ENCODE data around the gene SYT1. TPM values are rescaled to one million over a fixed set of nuclear protein-coding genes. Genes with fewer than 3 reads are reported as not detected.

The SYT1 gene
- total RNA-seq, 2 donors from 2014 or later = 6.1 to 11.5 TPM

GRCh38 chr12:79127271-79127751 is 262.7 kb downstream of the SYT1 start:
- no peak overlapping the region for H3K27ac ChIP-seq
- H3K9me3 ChIP-seq = no peaks in the 10 kb centered on the region
- intact Hi-C loops (cut with DNase I) = no loop called here
- WGBS = 25% methylated on average over 3 of the region's 3 CpGs
- no peak overlapping the region for H3K4me3 ChIP-seq
- H3K27me3 ChIP-seq (replicated peaks; ENCODE audit: insufficient read depth) = no peaks in the 10 kb centered on the region
- H3K36me3 ChIP-seq = no peaks in the 10 kb centered on the region
- TF ChIP-seq CTCF (IDR thresholded peaks at IDR 0.05) (no peak), POLR2AphosphoS5 (IDR thresholded peaks at IDR 0.05) (no peak), POLR2A (IDR thresholded peaks at IDR 0.05) (no peak)
- no peak for DNase-seq (ENCODE audit: low spot score)
- no peaks in the 10 kb centered on the region for H3K4me1 ChIP-seq (replicated peaks)

GRCh38 chr12:79128956-79129355 is 264.4 kb downstream of the SYT1 start:
- no peak for DNase-seq (ENCODE audit: low spot score)
- Histone ChIP-seq H3K27ac (no peak overlapping the region), H3K36me3 (no peaks in the 10 kb centered on the region), H3K9me3 (no peaks in the 10 kb centered on the region), H3K27me3 (replicated peaks; ENCODE audit: insufficient read depth) (no peaks in the 10 kb centered on the region), H3K4me1 (replicated peaks) (no peaks in the 10 kb centered on the region), H3K4me3 (no peak overlapping the region)
- intact Hi-C loops (cut with DNase I) = no loop called here
- 96% methylated on average over 1 of the region's 1 CpG for WGBS
- TF ChIP-seq POLR2A (IDR thresholded peaks at IDR 0.05) (no peak), CTCF (IDR thresholded peaks at IDR 0.05) (no peak), POLR2AphosphoS5 (IDR thresholded peaks at IDR 0.05) (no peak)

DNA sequence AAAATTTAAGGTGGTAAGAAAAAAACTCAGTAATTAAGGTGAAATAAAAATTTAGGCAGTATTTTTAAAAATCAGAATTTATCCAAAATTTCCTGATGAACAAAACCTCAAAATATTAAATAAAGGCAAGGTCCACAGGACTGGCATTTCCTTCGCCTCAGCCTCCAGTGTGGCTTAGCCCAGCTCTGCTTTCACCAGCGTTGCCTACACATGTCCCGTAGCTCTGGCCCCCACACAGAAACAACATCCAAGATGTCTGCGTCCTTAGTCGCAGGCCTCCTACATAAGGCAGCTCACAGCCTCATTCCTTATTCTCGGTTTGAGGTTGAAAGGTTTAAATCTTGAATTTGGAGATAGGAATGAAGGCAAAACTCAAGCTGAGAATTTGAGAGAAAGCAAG is 274.3 kb downstream of the SYT1 start:
- peaks cover 3% of the 10 kb centered on the region for H3K4me1 ChIP-seq (replicated peaks)
- TF ChIP-seq CTCF (IDR thresholded peaks at IDR 0.05) (no peak), POLR2AphosphoS5 (IDR thresholded peaks at IDR 0.05) (no peak), POLR2A (IDR thresholded peaks at IDR 0.05) (no peak)
- H3K36me3 ChIP-seq = no peaks in the 10 kb centered on the region
- H3K27me3 ChIP-seq (replicated peaks; ENCODE audit: insufficient read depth) = no peaks in the 10 kb centered on the region
- H3K27ac ChIP-seq = no peak overlapping the region
- 97% methylated on average over 6 of the region's 6 CpGs for WGBS
- intact Hi-C loops (cut with DNase I) = no loop called here
- H3K4me3 ChIP-seq = no peak overlapping the region
- H3K9me3 ChIP-seq = no peaks in the 10 kb centered on the region
- DNase-seq (ENCODE audit: low spot score) = no peak

DNA sequence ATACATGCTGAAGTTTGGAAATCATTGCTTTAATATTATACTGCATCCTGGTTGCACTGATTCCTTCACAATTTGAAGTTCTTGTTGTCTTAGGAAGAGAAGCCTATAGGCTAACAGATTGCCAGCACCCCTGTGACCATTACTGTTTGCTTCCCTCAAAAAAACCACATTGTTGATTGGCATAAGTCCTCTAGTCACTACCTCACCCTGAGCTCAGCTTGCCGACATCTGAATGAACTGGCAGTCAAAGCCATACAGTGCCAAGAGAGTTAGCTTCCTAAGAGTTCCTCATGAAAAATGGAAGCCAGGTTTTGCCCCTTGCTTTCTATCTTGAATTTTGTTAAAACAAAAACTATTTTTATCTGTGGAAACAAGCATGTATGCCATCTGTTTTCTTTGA is 276.1 kb downstream of the SYT1 start:
- H3K4me3 ChIP-seq = no peak overlapping the region
- H3K27ac ChIP-seq = no peak overlapping the region
- TF ChIP-seq CTCF (IDR thresholded peaks at IDR 0.05) (no peak), POLR2A (IDR thresholded peaks at IDR 0.05) (no peak), POLR2AphosphoS5 (IDR thresholded peaks at IDR 0.05) (no peak)
- DNase-seq (ENCODE audit: low spot score) = no peak
- H3K27me3 ChIP-seq (replicated peaks; ENCODE audit: insufficient read depth) = no peaks in the 10 kb centered on the region
- H3K4me1 ChIP-seq (replicated peaks) = no peaks in the 10 kb centered on the region
- no peaks in the 10 kb centered on the region for H3K36me3 ChIP-seq
- no peaks in the 10 kb centered on the region for H3K9me3 ChIP-seq
- intact Hi-C loops (cut with DNase I) = no loop called here
- 92% methylated on average over 1 of the region's 1 CpG for WGBS

DNA sequence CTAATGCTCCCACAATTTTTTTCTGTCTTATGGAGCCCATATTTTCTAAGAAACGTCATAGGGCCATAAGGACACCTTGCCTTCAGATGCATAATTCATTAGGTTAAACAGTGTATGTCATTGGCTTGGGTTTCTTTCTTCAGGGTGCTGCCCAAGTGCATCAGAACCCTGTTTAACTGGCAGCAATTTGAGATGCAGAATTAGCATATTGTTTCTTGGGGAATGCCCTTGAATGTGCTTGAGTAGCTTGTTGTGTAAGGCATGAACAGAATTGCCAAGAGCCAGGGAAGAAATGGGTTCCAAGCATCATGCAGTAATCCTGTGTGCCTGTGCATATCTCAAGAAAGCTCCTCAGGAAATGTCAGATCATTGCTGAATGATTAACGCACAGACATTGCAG is 277.2 kb downstream of the SYT1 start:
- DNase-seq (ENCODE audit: low spot score) = no peak
- Histone ChIP-seq H3K9me3 (no peaks in the 10 kb centered on the region), H3K27me3 (replicated peaks; ENCODE audit: insufficient read depth) (no peaks in the 10 kb centered on the region), H3K36me3 (no peaks in the 10 kb centered on the region), H3K4me3 (no peak overlapping the region), H3K4me1 (replicated peaks) (no peaks in the 10 kb centered on the region), H3K27ac (no peak overlapping the region)
- TF ChIP-seq POLR2A (IDR thresholded peaks at IDR 0.05) (no peak), CTCF (IDR thresholded peaks at IDR 0.05) (no peak), POLR2AphosphoS5 (IDR thresholded peaks at IDR 0.05) (no peak)
- intact Hi-C loops (cut with DNase I) = no loop called here
- 82% methylated on average over 2 of the region's 2 CpGs for WGBS

Measured in prostate gland (tissue), 2 donors.